Fibroblast of the aortic adventitia (primary cell): ENCODE data around the gene SCRN2. TPM values are rescaled to one million over a fixed set of nuclear protein-coding genes. Genes with fewer than 3 reads are reported as not detected.

Source experiments
- DNase-seq: peaks from one replicate; pipeline ENCODE4 v3.0.0-alpha.2; 2010; ENCODE audit warnings: low read depth
- H3K4me3 ChIP-seq: 2 replicates; pipeline ENCODE4 v1.5.1; 2011; ENCODE audit warnings: low read depth, mild to moderate bottlenecking, control low read depth, low read length, moderate library complexity
- CTCF ChIP-seq: IDR thresholded peaks from 2 replicates; pipeline ENCODE4 v1.5.1; 2011; ENCODE audit warnings: mild to moderate bottlenecking, low read length, control low read depth, inconsistent platforms; ENCODE audit not compliant: insufficient read depth
- total RNA-seq: library from RNA; depleted of rRNA; stranded (reverse); fragments of >200 nt; gene quantifications from 2 replicates; pipeline ENCODE4 v1.2.3, GENCODE V29; 2012; ENCODE audit warnings: low replicate concordance

SCRN2 gene
- total RNA-seq, 1 donor, result 14.7 TPM

DNA sequence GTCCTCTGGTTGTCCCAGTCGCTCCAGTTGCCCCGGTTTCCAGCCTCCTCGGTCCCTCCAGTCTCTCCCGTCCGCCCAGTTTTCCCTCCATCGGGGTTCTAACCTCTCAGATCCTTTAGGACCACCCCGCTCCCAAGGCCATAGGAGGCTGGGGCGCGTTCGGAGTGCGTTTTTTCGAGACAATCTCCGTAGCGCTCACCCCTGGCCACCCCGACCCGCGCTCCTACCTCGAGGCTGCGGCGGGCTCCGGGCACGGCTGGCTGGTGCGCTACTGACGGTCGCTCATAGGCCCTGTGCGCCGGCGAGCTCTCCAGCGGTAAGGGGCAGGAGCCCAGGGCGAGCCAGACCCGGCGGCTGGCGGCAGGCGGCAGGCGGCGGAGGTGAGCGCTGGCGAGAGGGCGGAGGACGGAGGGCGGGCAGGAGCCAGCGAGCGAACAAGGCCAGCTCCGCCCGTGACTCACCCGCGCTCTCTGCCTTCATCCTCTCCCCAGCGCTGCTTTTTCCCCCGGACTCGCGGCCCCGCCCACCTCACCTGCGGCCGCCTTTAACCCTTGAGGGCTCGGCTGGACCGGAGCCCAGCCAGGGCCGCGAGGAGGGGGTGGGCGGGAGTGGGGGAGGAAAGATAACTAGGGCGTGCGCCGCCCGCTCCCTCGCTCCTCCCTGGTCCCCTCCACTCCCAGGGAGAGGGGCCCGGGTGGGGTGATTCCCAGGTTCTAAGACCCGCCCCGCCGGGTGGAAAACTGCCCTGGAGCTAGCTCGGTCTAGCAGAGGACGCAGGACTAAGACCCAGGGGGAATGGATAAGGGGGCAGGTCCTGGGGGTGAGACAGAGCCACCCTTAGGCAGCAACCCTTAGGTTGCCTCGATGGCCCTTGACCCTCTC, 9.9 kb upstream of the SCRN2 start, which contains the start of gene SP6:
TSS of gene SP6 (minus strand) at position 472 of the 882 bp plus-strand sequence. CDS start 2,734 bp downstream, outside the sequence.
- peak; percentile 36 for DNase-seq
- no peak within 1 kb of the TSS for H3K4me3 ChIP-seq

DNA sequence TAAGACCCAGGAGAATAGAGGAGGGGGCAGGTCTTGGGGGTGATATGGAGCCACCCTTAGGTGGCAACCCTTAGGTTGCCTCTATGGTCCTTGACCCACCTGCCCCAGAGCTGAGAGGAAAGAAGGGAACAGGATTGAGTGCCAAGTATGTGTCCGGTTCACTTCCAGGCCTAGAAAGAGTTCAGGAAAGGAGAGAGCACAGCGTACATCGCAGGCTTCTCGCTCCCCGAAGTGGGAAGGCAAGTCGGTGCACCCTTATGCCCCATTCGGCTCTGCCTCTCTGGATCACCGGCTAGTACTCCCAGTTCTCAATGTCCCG, 9.3 kb upstream of the SCRN2 start:
- no peak for DNase-seq
- H3K4me3 ChIP-seq, result no peak overlapping the region
- TF ChIP-seq CTCF, result no peak

More for the DNA sequence above, 9.9 kb upstream of the SCRN2 start, which contains the start of gene SP6:
- no peak for TF ChIP-seq CTCF

DNA sequence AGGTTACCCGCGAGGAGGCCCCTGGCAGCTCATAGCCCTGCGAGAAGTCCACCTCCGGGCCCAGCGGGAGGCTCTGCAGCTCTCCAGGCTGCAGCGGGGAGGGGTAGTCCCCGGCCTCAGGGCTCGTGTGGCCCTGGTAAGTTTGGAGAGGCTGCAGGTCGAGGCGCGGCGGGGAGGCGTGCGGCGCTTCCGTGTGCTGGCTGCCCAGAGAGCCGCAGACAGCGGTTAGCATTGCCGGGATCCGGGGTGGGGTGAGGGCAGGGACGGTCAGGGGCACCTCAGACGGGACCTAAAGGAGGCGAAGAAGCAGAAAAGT, 7.1 kb upstream of the SCRN2 start:
- DNase-seq, result no peak
- H3K4me3 ChIP-seq, result no peak overlapping the region
- no peak for TF ChIP-seq CTCF

GRCh38 chr17:47847341-47848197, 6.5 kb upstream of the SCRN2 start:
- no peak for DNase-seq
- TF ChIP-seq CTCF, result peak; percentile 27
- H3K4me3 ChIP-seq, result no peak overlapping the region

DNA sequence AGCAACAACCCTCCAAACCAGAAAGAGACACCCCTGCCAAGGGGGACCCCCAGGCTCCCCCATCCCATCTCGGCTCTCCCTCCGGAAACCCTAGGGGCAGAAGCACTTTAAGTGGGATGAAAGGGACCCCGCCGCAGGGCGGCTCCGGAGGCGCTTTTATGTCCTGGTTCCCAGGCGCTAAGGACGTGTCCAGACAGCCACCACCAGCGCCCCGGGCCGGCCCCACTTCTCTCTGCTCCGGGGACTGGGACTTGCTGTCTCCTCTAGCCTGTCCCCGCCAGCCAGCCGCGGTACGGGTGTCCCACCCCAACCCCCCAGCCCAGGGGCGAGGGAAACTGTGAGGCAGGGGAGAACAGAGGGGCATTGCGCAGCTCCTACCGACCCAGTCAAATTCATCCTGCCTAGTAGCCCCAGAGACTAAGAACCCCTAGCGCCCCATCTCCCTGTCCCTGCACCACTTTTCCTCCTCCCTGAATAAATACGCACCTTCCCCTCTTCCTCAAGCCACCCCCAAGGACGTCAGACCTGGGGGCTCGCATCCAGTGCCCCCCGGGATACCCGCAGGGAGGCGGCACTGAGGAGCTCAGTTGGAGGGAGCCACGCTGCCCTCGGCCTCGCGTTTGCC, 5.8 kb upstream of the SCRN2 start:
- DNase-seq, result no peak
- TF ChIP-seq CTCF, result no peak
- no peak overlapping the region for H3K4me3 ChIP-seq

- TF ChIP-seq CTCF, result no peak
- no peak for DNase-seq
- no peak overlapping the region for H3K4me3 ChIP-seq
Measured at GRCh38 chr17:47845716-47846075, 4.6 kb upstream of the SCRN2 start.
